ENCODE results near the gene ARHGAP24.

DNA sequence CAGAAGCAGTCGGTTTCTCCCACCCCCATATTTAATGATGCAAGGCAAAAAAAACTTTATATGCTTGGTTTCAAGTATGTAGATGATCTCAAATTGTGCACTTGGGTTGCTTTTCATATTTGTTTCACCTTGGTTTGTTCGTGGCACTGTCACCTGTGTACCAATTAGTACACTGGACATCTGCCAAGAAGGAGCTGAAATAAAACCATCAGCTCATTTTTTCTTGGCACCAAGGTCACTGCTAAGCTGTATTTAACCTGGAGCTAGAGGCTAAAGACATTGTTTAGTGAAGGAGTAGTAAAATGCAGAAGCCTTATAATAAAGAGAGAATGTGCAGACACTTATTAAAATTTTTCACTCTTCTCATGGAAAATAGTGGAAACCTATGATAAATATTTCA is 430.8 kb downstream of the ARHGAP24 start:
- no peak for TF ChIP-seq CTCF (IDR thresholded peaks at IDR 0.05)
- no peak for TF ChIP-seq POLR2AphosphoS5 (IDR thresholded peaks at IDR 0.05; ENCODE audit: low read depth, low read length)
- TF ChIP-seq REST (IDR thresholded peaks at IDR 0.05; ENCODE audit: insufficient read depth in 1 of 2, low read depth in 2 of 2, low read length in 1 of 2) = no peak
- no peak for TF ChIP-seq SIN3A (IDR thresholded peaks at IDR 0.05; ENCODE audit: borderline replicate concordance, insufficient read depth, low read depth, low read length)
